GM10248 (cell line): ENCODE results near the gene SLC4A3.

Experiments
- CTCF ChIA-PET: fragments of 300-600 bp; sonication (Branson Sonifier 250); formaldehyde crosslinking; extraction: SDS; loops from one replicate; lab custom pipeline; 2021; ENCODE audit warnings: antibody characterized with exemption; lab: Yijun Ruan, JAX
- POLR2A ChIA-PET: fragments of 350-650 bp; sonication (Branson Sonifier 250); formaldehyde crosslinking; extraction: SDS; loops from one replicate; lab custom pipeline; 2020; ENCODE audit warnings: antibody characterized with exemption; lab: Yijun Ruan, JAX
- DNase-seq: peaks from one replicate; pipeline ENCODE4 v3.0.0; 2012; ENCODE audit errors: extremely low spot score
- TF ChIP-seq, protein P1 (sequence below): IDR thresholded peaks from 2 replicates; pipeline ENCODE4 v1.5.1; 2012; ENCODE audit warnings: mild to moderate bottlenecking, low read depth; ENCODE audit errors: extremely low read depth, missing control alignments, control extremely low read depth

Gene SLC4A3

DNA sequence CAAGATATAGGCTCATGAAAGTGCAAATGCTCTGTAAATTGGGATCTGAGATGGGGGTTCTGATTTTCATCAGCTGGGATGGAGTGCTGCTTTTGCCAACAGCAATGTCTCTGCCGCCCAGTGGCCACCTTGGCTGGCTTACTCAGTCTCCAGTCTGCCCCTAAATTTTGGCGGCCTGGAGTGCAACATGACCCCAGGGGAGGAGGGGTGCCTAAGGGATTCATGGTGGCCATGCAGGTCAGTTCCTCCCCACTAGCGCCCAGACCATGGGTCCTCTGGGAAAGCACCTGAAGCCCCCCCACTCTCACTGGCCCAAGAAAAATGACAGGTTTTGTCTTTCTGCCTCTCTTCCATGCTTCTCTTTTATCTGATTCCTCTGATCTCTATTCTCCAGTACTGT, 45.0 kb downstream of the SLC4A3 start:
- CTCF ChIA-PET, result interaction anchor here (0.9 kb wide), 1 partner anchor 18 kb away, joined by 3 read pairs; no protein-coding TSS in a partner anchor
- POLR2A ChIA-PET, result no interaction called here
- TF ChIP-seq, protein P1, sequence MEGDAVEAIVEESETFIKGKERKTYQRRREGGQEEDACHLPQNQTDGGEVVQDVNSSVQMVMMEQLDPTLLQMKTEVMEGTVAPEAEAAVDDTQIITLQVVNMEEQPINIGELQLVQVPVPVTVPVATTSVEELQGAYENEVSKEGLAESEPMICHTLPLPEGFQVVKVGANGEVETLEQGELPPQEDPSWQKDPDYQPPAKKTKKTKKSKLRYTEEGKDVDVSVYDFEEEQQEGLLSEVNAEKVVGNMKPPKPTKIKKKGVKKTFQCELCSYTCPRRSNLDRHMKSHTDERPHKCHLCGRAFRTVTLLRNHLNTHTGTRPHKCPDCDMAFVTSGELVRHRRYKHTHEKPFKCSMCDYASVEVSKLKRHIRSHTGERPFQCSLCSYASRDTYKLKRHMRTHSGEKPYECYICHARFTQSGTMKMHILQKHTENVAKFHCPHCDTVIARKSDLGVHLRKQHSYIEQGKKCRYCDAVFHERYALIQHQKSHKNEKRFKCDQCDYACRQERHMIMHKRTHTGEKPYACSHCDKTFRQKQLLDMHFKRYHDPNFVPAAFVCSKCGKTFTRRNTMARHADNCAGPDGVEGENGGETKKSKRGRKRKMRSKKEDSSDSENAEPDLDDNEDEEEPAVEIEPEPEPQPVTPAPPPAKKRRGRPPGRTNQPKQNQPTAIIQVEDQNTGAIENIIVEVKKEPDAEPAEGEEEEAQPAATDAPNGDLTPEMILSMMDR, result no peak
- DNase-seq, result no peak

- ChIA-PET POLR2A (no interaction called here), CTCF (interaction anchor here (1.0 to 2.4 kb wide), 4 partner anchors 8 to 176 kb away, joined by 4 to 13 read pairs (median 6); partner anchors contain the start of gene GMPPA)
- TF ChIP-seq, protein P1, result no peak
- no peak for DNase-seq
Measured at GRCh38 chr2:219675221-219675620, 47.8 kb downstream of the SLC4A3 start.

- DNase-seq, result no peak
- CTCF ChIA-PET, result interaction anchor here (6.3 kb wide), 1 partner anchor 13 kb away, joined by 32 read pairs; no protein-coding TSS in a partner anchor
- POLR2A ChIA-PET, result no interaction called here
- TF ChIP-seq, protein P1, result no peak
Measured at GRCh38 chr2:219676586-219676985, 49.2 kb downstream of the SLC4A3 start.

GRCh38 chr2:219679041-219679440, 51.6 kb downstream of the SLC4A3 start:
- TF ChIP-seq, protein P1, result no peak
- ChIA-PET CTCF (interaction anchor here (6.3 kb wide), 1 partner anchor 11 kb away, joined by 32 read pairs; no protein-coding TSS in a partner anchor), POLR2A (no interaction called here)
- no peak for DNase-seq

DNA sequence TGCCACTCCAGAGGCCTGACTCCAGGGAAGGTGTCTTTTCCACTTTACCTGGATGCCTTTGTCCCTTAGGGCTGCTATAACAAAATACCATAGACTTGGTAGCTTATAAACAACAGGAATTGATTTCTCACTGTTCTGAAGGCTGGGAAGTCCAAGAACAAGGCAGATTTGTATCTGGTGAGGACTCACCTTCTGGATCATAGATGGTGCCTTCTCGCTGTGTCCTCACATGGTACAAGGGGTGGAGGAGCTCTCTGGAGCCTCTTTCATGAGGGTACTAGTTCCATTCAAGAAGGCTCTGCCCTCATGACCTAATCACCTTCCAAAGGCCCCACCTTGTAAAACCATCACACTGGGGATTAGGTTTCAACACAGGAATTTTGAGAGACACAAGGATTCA, 52.1 kb downstream of the SLC4A3 start:
- ChIA-PET POLR2A (no interaction called here), CTCF (interaction anchor here (6.3 kb wide), 1 partner anchor 10 kb away, joined by 32 read pairs; no protein-coding TSS in a partner anchor)
- TF ChIP-seq, protein P1, result no peak
- no peak for DNase-seq

GRCh38 chr2:219680958-219681693, 53.7 kb downstream of the SLC4A3 start:
- TF ChIP-seq, protein P1, result no peak
- ChIA-PET POLR2A (no interaction called here), CTCF (interaction anchor here (6.3 kb wide), 1 partner anchor 8 kb away, joined by 32 read pairs; no protein-coding TSS in a partner anchor)
- DNase-seq, result no peak
